WTC11 (cell line): ENCODE measurements around the gene UBLCP1.

Experiments
- ATF1 ChIP-seq: sonication (generic); formaldehyde crosslinking; IDR thresholded peaks from 2 replicates; pipeline ENCODE4 v1.8.1; 2023; ENCODE audit warnings: mild to moderate bottlenecking, moderate library complexity, missing genetic modification reagents
- CREB1 ChIP-seq: sonication (generic); formaldehyde crosslinking; IDR thresholded peaks from 2 replicates; pipeline ENCODE4 v1.8.0; 2023; ENCODE audit warnings: mild to moderate bottlenecking, missing genetic modification reagents
- GABPB1 ChIP-seq: sonication (generic); formaldehyde crosslinking; IDR thresholded peaks from 2 replicates; pipeline ENCODE4 v1.8.1; 2023; ENCODE audit warnings: mild to moderate bottlenecking, missing genetic modification reagents
- IRF2 ChIP-seq: sonication (generic); formaldehyde crosslinking; IDR thresholded peaks from 2 replicates; pipeline ENCODE4 v1.8.0; 2022; ENCODE audit warnings: low read depth, missing genetic modification reagents, borderline replicate concordance
- NR1H2 ChIP-seq: sonication (generic); formaldehyde crosslinking; IDR thresholded peaks from 2 replicates; pipeline ENCODE4 v1.9.0; 2021; ENCODE audit warnings: mild to moderate bottlenecking, moderate library complexity, missing genetic modification reagents
- SP1 ChIP-seq: sonication (generic); formaldehyde crosslinking; conservative IDR thresholded peaks from 2 replicates; pipeline ENCODE4 v1.8.1; 2022; ENCODE audit warnings: missing genetic modification reagents
- ZNF121 ChIP-seq: sonication (generic); formaldehyde crosslinking; IDR thresholded peaks from 2 replicates; pipeline ENCODE4 v1.8.0; 2023; ENCODE audit warnings: missing genetic modification reagents
- ZNF138 ChIP-seq: sonication (generic); formaldehyde crosslinking; conservative IDR thresholded peaks from 2 replicates; pipeline ENCODE4 v1.8.1; 2022; ENCODE audit warnings: mild to moderate bottlenecking, moderate library complexity, missing genetic modification reagents
- ZNF317 ChIP-seq: sonication (generic); formaldehyde crosslinking; IDR thresholded peaks from 2 replicates; pipeline ENCODE4 v1.8.1; 2023; ENCODE audit warnings: low read depth, mild to moderate bottlenecking, moderate library complexity, missing genetic modification reagents, borderline replicate concordance
- TF ChIP-seq, protein P1 (sequence below): fragments of 200-600 bp; IDR thresholded peaks from 2 replicates; pipeline ENCODE4 v1.8.0; 2022; ENCODE audit warnings: antibody characterized with exemption
- TF ChIP-seq, protein P2 (sequence below): sonication (generic); formaldehyde crosslinking; IDR thresholded peaks from 2 replicates; pipeline ENCODE4 v1.8.1; 2022; ENCODE audit warnings: missing genetic modification reagents, borderline replicate concordance
- TF ChIP-seq, protein P3 (sequence below): fragments of 250-450 bp; sonication (Bioruptor Pico); IDR thresholded peaks from 2 replicates; pipeline ENCODE4 v1.9.0; 2021; ENCODE audit warnings: mild to moderate bottlenecking, borderline replicate concordance
- TF ChIP-seq, protein P4 (sequence below): sonication (generic); formaldehyde crosslinking; IDR thresholded peaks from 2 replicates; pipeline ENCODE4 v1.8.1; 2023; ENCODE audit warnings: mild to moderate bottlenecking, missing genetic modification reagents, moderate library complexity

DNA sequence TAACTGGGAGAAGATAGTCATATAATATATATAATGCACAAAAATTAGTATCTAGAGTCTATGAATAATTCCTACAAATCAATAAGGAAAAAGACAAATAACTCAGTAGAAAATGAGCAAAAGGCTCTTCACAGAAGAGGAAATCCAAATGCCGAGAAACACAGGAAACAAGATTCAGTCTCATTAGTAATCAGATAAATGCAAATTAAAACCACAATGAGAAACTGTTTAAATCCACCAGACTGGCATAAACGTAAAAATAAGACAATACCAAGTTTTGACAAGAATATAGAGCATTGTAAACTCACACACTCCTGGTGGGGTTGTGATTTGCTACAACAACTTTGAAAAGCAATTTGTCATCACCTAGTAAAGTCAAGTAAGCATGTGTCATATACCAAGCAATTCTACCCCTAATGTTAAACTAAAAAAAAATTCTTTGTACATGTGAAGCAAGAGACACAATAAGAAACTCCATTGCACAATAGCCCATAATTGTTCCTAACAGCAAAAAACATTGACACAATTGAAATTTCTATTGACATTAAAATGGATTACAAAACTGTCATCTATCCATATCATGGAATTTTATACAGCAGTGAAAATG, 21.0 kb upstream of the UBLCP1 start:
- TF ChIP-seq, protein P1, sequence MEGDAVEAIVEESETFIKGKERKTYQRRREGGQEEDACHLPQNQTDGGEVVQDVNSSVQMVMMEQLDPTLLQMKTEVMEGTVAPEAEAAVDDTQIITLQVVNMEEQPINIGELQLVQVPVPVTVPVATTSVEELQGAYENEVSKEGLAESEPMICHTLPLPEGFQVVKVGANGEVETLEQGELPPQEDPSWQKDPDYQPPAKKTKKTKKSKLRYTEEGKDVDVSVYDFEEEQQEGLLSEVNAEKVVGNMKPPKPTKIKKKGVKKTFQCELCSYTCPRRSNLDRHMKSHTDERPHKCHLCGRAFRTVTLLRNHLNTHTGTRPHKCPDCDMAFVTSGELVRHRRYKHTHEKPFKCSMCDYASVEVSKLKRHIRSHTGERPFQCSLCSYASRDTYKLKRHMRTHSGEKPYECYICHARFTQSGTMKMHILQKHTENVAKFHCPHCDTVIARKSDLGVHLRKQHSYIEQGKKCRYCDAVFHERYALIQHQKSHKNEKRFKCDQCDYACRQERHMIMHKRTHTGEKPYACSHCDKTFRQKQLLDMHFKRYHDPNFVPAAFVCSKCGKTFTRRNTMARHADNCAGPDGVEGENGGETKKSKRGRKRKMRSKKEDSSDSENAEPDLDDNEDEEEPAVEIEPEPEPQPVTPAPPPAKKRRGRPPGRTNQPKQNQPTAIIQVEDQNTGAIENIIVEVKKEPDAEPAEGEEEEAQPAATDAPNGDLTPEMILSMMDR, result no peak
- TF ChIP-seq ATF1 (CRISPR knock-in tag) (no peak), ZNF121 (CRISPR knock-in tag) (no peak), GABPB1 (CRISPR knock-in tag) (no peak), ZNF317 (CRISPR knock-in tag) (no peak), CREB1 (CRISPR knock-in tag) (no peak), ZNF138 (no peak), IRF2 (no peak), NR1H2 (CRISPR knock-in tag) (no peak), SP1 (CRISPR knock-in tag) (no peak)
- TF ChIP-seq, protein P2, sequence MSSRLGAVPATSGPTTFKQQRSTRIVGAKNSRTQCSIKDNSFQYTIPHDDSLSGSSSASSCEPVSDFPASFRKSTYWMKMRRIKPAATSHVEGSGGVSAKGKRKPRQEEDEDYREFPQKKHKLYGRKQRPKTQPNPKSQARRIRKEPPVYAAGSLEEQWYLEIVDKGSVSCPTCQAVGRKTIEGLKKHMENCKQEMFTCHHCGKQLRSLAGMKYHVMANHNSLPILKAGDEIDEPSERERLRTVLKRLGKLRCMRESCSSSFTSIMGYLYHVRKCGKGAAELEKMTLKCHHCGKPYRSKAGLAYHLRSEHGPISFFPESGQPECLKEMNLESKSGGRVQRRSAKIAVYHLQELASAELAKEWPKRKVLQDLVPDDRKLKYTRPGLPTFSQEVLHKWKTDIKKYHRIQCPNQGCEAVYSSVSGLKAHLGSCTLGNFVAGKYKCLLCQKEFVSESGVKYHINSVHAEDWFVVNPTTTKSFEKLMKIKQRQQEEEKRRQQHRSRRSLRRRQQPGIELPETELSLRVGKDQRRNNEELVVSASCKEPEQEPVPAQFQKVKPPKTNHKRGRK, result no peak
- TF ChIP-seq, protein P3, sequence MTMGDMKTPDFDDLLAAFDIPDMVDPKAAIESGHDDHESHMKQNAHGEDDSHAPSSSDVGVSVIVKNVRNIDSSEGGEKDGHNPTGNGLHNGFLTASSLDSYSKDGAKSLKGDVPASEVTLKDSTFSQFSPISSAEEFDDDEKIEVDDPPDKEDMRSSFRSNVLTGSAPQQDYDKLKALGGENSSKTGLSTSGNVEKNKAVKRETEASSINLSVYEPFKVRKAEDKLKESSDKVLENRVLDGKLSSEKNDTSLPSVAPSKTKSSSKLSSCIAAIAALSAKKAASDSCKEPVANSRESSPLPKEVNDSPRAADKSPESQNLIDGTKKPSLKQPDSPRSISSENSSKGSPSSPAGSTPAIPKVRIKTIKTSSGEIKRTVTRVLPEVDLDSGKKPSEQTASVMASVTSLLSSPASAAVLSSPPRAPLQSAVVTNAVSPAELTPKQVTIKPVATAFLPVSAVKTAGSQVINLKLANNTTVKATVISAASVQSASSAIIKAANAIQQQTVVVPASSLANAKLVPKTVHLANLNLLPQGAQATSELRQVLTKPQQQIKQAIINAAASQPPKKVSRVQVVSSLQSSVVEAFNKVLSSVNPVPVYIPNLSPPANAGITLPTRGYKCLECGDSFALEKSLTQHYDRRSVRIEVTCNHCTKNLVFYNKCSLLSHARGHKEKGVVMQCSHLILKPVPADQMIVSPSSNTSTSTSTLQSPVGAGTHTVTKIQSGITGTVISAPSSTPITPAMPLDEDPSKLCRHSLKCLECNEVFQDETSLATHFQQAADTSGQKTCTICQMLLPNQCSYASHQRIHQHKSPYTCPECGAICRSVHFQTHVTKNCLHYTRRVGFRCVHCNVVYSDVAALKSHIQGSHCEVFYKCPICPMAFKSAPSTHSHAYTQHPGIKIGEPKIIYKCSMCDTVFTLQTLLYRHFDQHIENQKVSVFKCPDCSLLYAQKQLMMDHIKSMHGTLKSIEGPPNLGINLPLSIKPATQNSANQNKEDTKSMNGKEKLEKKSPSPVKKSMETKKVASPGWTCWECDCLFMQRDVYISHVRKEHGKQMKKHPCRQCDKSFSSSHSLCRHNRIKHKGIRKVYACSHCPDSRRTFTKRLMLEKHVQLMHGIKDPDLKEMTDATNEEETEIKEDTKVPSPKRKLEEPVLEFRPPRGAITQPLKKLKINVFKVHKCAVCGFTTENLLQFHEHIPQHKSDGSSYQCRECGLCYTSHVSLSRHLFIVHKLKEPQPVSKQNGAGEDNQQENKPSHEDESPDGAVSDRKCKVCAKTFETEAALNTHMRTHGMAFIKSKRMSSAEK (CRISPR knock-in tag), result no peak
- TF ChIP-seq, protein P4, sequence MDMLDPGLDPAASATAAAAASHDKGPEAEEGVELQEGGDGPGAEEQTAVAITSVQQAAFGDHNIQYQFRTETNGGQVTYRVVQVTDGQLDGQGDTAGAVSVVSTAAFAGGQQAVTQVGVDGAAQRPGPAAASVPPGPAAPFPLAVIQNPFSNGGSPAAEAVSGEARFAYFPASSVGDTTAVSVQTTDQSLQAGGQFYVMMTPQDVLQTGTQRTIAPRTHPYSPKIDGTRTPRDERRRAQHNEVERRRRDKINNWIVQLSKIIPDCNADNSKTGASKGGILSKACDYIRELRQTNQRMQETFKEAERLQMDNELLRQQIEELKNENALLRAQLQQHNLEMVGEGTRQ (CRISPR knock-in tag), result no peak
